ENCODE data around the gene SH2D3C.
A peak's percentile ranks its signal among the peaks of the same experiment; 100 is the strongest.
"Not testable (repeated sequence)": the region's sequence is repeated elsewhere in the genome, so short reads cannot be mapped to it uniquely, and the experiment has no call there.

Gene SH2D3C

GRCh38 chr9:127767909-127768331, 10.5 kb downstream of the SH2D3C start:
- H3K36me3 Mint-ChIP-seq, result peaks cover 4% of the 10 kb centered on the region
- no peaks in the 10 kb centered on the region for H3K9me3 Mint-ChIP-seq
- peaks cover 87% of the 10 kb centered on the region for H3K4me1 Mint-ChIP-seq
- H3K27me3 Mint-ChIP-seq, result no peaks in the 10 kb centered on the region
- peak overlapping the region; percentile 94 for H3K27ac Mint-ChIP-seq
- H3K4me3 Mint-ChIP-seq, result no peak overlapping the region

- no peaks in the 10 kb centered on the region for H3K27me3 Mint-ChIP-seq
- peak overlapping the region; percentile 73 for H3K4me3 Mint-ChIP-seq
- peaks cover 91% of the 10 kb centered on the region for H3K4me1 Mint-ChIP-seq
- H3K36me3 Mint-ChIP-seq, result peaks cover 4% of the 10 kb centered on the region
- H3K9me3 Mint-ChIP-seq, result no peaks in the 10 kb centered on the region
- H3K27ac Mint-ChIP-seq, result peak overlapping the region; percentile 98
These were observed 11.1 kb downstream of the SH2D3C start for GRCh38 chr9:127767410-127767809.

- H3K4me3 Mint-ChIP-seq, result no peak overlapping the region
- peaks cover 77% of the 10 kb centered on the region for H3K4me1 Mint-ChIP-seq
- H3K36me3 Mint-ChIP-seq, result peaks cover 4% of the 10 kb centered on the region
- no peaks in the 10 kb centered on the region for H3K9me3 Mint-ChIP-seq
- no peak overlapping the region for H3K27ac Mint-ChIP-seq
- no peaks in the 10 kb centered on the region for H3K27me3 Mint-ChIP-seq
These were observed 13.0 kb downstream of the SH2D3C start for GRCh38 chr9:127765418-127765817.

- peaks cover 2% of the 10 kb centered on the region for H3K36me3 Mint-ChIP-seq
- peaks cover 64% of the 10 kb centered on the region for H3K4me1 Mint-ChIP-seq
- no peaks in the 10 kb centered on the region for H3K27me3 Mint-ChIP-seq
- H3K27ac Mint-ChIP-seq, result peak overlapping the region; percentile 76
- no peaks in the 10 kb centered on the region for H3K9me3 Mint-ChIP-seq
- no peak overlapping the region for H3K4me3 Mint-ChIP-seq
These were observed 14.5 kb downstream of the SH2D3C start for GRCh38 chr9:127763918-127764384.

GRCh38 chr9:127762111-127762676, 16.3 kb downstream of the SH2D3C start:
- peaks cover 54% of the 10 kb centered on the region for H3K4me1 Mint-ChIP-seq
- H3K27me3 Mint-ChIP-seq, result no peaks in the 10 kb centered on the region
- peaks cover 3% of the 10 kb centered on the region for H3K36me3 Mint-ChIP-seq
- H3K9me3 Mint-ChIP-seq, result no peaks in the 10 kb centered on the region
- peak overlapping the region; percentile 80 for H3K27ac Mint-ChIP-seq
- no peak overlapping the region for H3K4me3 Mint-ChIP-seq

GRCh38 chr9:127761491-127761956, 16.9 kb downstream of the SH2D3C start:
- Mint-ChIP-seq H3K4me1 (peaks cover 47% of the 10 kb centered on the region), H3K27me3 (no peaks in the 10 kb centered on the region), H3K36me3 (peaks cover 3% of the 10 kb centered on the region), H3K27ac (no peak overlapping the region), H3K4me3 (no peak overlapping the region), H3K9me3 (no peaks in the 10 kb centered on the region)

- H3K36me3 Mint-ChIP-seq, result peaks cover 2% of the 10 kb centered on the region
- H3K4me1 Mint-ChIP-seq, result peaks cover 43% of the 10 kb centered on the region
- H3K27ac Mint-ChIP-seq, result no peak overlapping the region
- H3K9me3 Mint-ChIP-seq, result no peaks in the 10 kb centered on the region
- H3K4me3 Mint-ChIP-seq, result no peak overlapping the region
- no peaks in the 10 kb centered on the region for H3K27me3 Mint-ChIP-seq
These were observed 17.4 kb downstream of the SH2D3C start for GRCh38 chr9:127761061-127761460.

- H3K4me1 Mint-ChIP-seq, result peaks cover 22% of the 10 kb centered on the region
- H3K27me3 Mint-ChIP-seq, result no peaks in the 10 kb centered on the region
- H3K36me3 Mint-ChIP-seq, result peaks cover 2% of the 10 kb centered on the region
- no peaks in the 10 kb centered on the region for H3K9me3 Mint-ChIP-seq
- peak overlapping the region; percentile 86 for H3K27ac Mint-ChIP-seq
- no peak overlapping the region for H3K4me3 Mint-ChIP-seq
These were observed 19.6 kb downstream of the SH2D3C start for GRCh38 chr9:127758843-127759242.

GRCh38 chr9:127756776-127757175, 21.7 kb downstream of the SH2D3C start:
- H3K4me1 Mint-ChIP-seq, result peaks cover 14% of the 10 kb centered on the region
- H3K9me3 Mint-ChIP-seq, H3K27me3 Mint-ChIP-seq, H3K27ac Mint-ChIP-seq, H3K4me3 Mint-ChIP-seq, H3K36me3 Mint-ChIP-seq: not testable (repeated sequence)

- Mint-ChIP-seq H3K9me3 (no peaks in the 10 kb centered on the region), H3K27ac (no peak overlapping the region), H3K4me1 (peaks cover 19% of the 10 kb centered on the region), H3K27me3 (no peaks in the 10 kb centered on the region), H3K4me3 (no peak overlapping the region), H3K36me3 (peaks cover 2% of the 10 kb centered on the region)
These were observed 22.2 kb downstream of the SH2D3C start for GRCh38 chr9:127756233-127756632.

GRCh38 chr9:127755061-127756060, 23.1 kb downstream of the SH2D3C start:
- Mint-ChIP-seq H3K27me3 (no peaks in the 10 kb centered on the region), H3K4me3 (no peak overlapping the region), H3K36me3 (peaks cover 2% of the 10 kb centered on the region), H3K4me1 (peaks cover 19% of the 10 kb centered on the region), H3K9me3 (no peaks in the 10 kb centered on the region), H3K27ac (no peak overlapping the region)

- H3K36me3 Mint-ChIP-seq, result peaks cover 2% of the 10 kb centered on the region
- no peaks in the 10 kb centered on the region for H3K9me3 Mint-ChIP-seq
- H3K27ac Mint-ChIP-seq, result no peak overlapping the region
- H3K4me1 Mint-ChIP-seq, result peaks cover 19% of the 10 kb centered on the region
- H3K27me3 Mint-ChIP-seq, result no peaks in the 10 kb centered on the region
- no peak overlapping the region for H3K4me3 Mint-ChIP-seq
These were observed 24.1 kb downstream of the SH2D3C start for GRCh38 chr9:127754099-127755060.

GRCh38 chr9:127753622-127754021, 24.8 kb downstream of the SH2D3C start:
- H3K4me3 Mint-ChIP-seq, result no peak overlapping the region
- H3K4me1 Mint-ChIP-seq, result peaks cover 16% of the 10 kb centered on the region
- no peak overlapping the region for H3K27ac Mint-ChIP-seq
- no peaks in the 10 kb centered on the region for H3K27me3 Mint-ChIP-seq
- no peaks in the 10 kb centered on the region for H3K9me3 Mint-ChIP-seq
- peaks cover under 1% of the 10 kb centered on the region for H3K36me3 Mint-ChIP-seq

- no peak overlapping the region for H3K27ac Mint-ChIP-seq
- no peaks in the 10 kb centered on the region for H3K27me3 Mint-ChIP-seq
- peaks cover 13% of the 10 kb centered on the region for H3K4me1 Mint-ChIP-seq
- no peaks in the 10 kb centered on the region for H3K9me3 Mint-ChIP-seq
- no peak overlapping the region for H3K4me3 Mint-ChIP-seq
- no peaks in the 10 kb centered on the region for H3K36me3 Mint-ChIP-seq
These were observed 25.3 kb downstream of the SH2D3C start for GRCh38 chr9:127753148-127753547.

Measured in activated naive CD4-positive, alpha-beta T cell treated with anti-CD3 and anti-CD28 coated beads, Interleukin-2, amount 50 U/mL, for 24 hours (primary cell).